Endothelial cell of umbilical vein (primary cell): ENCODE results near the gene RBM4B. TPM values are rescaled to one million over a fixed set of nuclear protein-coding genes. Genes with fewer than 3 reads are reported as not detected.

ENCODE experiments used
- BruUV-seq: library from RNA; stranded (reverse); fragments of 400-500 nt; replicated peaks from 2 replicates; lab custom pipeline; 2021; lab: Mats Ljungman, UMichigan
- CTCF ChIA-PET: fragments of 300-600, 350-600 bp; sonication (Branson Sonifier 250); formaldehyde crosslinking; loops from one replicate; lab custom pipeline; 2021; ENCODE audit warnings: antibody characterized with exemption, inconsistent platforms; lab: Charles Lee
- POLR2A ChIA-PET: fragments of 300-600, 350-600 bp; sonication (Branson Sonifier 250); formaldehyde crosslinking; loops from one replicate; lab custom pipeline; 2021; ENCODE audit warnings: antibody characterized with exemption, inconsistent platforms; lab: Charles Lee
- DNase-seq: peaks from one replicate; pipeline ENCODE4 v3.0.0-alpha.2; 2011; ENCODE audit warnings: low read depth, low spot score
- FAIRE-seq: peaks from 2 replicates; lab custom pipeline; 2011; peaks lifted over from hg19 to GRCh38; lab: Jason Lieb, UNC
- H2AFZ ChIP-seq: 2 replicates; pipeline ENCODE4 v1.6.0; 2012; ENCODE audit warnings: low read depth, low read length, control low read depth, inconsistent platforms
- H3K27ac ChIP-seq: 2 replicates; pipeline ENCODE4 v1.5.1; 2011; ENCODE audit warnings: low read depth, mild to moderate bottlenecking, control low read depth, low read length, moderate library complexity; ENCODE audit not compliant: insufficient read depth
- H3K27me3 ChIP-seq, 2 experiments: 2 replicates each; pipeline versions ENCODE4 v1.6.0 to v1.6.1; 2011; ENCODE audit warnings: low read length in 2 of 2, mixed read lengths in 1 of 2; ENCODE audit not compliant: control insufficient read depth in 2 of 2, insufficient read depth in 2 of 2
- H3K36me3 ChIP-seq, 2 experiments: 2 replicates in 1 of 2; 3 replicates in 1 of 2; pipeline ENCODE4 v1.5.1; 2011; ENCODE audit warnings: low read length in 2 of 2, mild to moderate bottlenecking in 1 of 2, moderate library complexity in 1 of 2; ENCODE audit not compliant: control insufficient read depth in 2 of 2, insufficient read depth in 2 of 2; ENCODE audit errors: extremely low read depth in 1 of 2
- H3K4me1 ChIP-seq: 3 replicates; pipeline ENCODE4 v1.5.1; 2011; ENCODE audit warnings: mild to moderate bottlenecking, low read length; ENCODE audit not compliant: control insufficient read depth, insufficient read depth; ENCODE audit errors: extremely low read depth
- H3K4me2 ChIP-seq: 2 replicates; pipeline ENCODE4 v1.6.1; 2011; ENCODE audit warnings: low read length, control low read depth, mixed read lengths; ENCODE audit not compliant: insufficient read depth
- H3K4me3 ChIP-seq, 3 experiments: fragments of 200-600 bp in 1 of 3; sonication (generic), shearing (Covaris generic) in 1 of 3; replicated peaks in 1 of 3; 2 replicates each; pipeline ENCODE4 v1.5.1; 2011 to 2016; ENCODE audit warnings: control low read depth in 3 of 3, low read length in 3 of 3, mild to moderate bottlenecking in 2 of 3, inconsistent platforms in 1 of 3, low read depth in 1 of 3, moderate library complexity in 1 of 3; ENCODE audit not compliant: insufficient read depth in 1 of 3
- H3K79me2 ChIP-seq: 2 replicates; pipeline ENCODE4 v1.6.0; 2012; ENCODE audit warnings: low read length, inconsistent platforms; ENCODE audit not compliant: control insufficient read depth, insufficient read depth
- H3K9ac ChIP-seq: replicated peaks from 2 replicates; pipeline ENCODE3; 2011; ENCODE audit warnings: low read length, control low read depth; ENCODE audit not compliant: insufficient read depth; ENCODE audit errors: extremely low read depth
- H3K9me1 ChIP-seq: replicated peaks from 3 replicates; pipeline ENCODE4 v1.6.0; 2011; ENCODE audit warnings: mild to moderate bottlenecking, low read length; ENCODE audit not compliant: control insufficient read depth, insufficient read depth; ENCODE audit errors: extremely low read depth
- H3K9me3 ChIP-seq: replicated peaks from 2 replicates; pipeline ENCODE4 v1.5.1; 2012; ENCODE audit warnings: low read length, inconsistent platforms; ENCODE audit not compliant: control insufficient read depth, insufficient read depth
- H4K20me1 ChIP-seq: replicated peaks from 2 replicates; pipeline ENCODE3; 2011; ENCODE audit warnings: mild to moderate bottlenecking, low read length; ENCODE audit not compliant: control insufficient read depth, insufficient read depth; ENCODE audit errors: extremely low read depth
- CTCF ChIP-seq, 2 donors: IDR thresholded peaks; 1 replicate in 1 of 2; 2 replicates in 1 of 2; pipeline ENCODE4 v1.5.1; 2011; ENCODE audit warnings: low read length in 2 of 2, mild to moderate bottlenecking in 2 of 2, moderate library complexity in 2 of 2, control low read depth in 1 of 2, inconsistent platforms in 1 of 2, low read depth in 1 of 2; ENCODE audit not compliant: insufficient read depth in 1 of 2; ENCODE audit errors: extremely low read depth in 1 of 2
- FOS ChIP-seq: IDR thresholded peaks from 2 replicates; pipeline ENCODE4 v1.6.1; 2011; ENCODE audit warnings: mild to moderate bottlenecking, low read length, moderate library complexity, borderline replicate concordance; ENCODE audit not compliant: insufficient read depth
- GATA2 ChIP-seq: IDR thresholded peaks from 2 replicates; pipeline ENCODE4 v1.7.0; 2011; ENCODE audit warnings: low read depth, mild to moderate bottlenecking, moderate library complexity, mixed read lengths, low read length; ENCODE audit not compliant: insufficient read length, insufficient read depth
- JUN ChIP-seq: IDR thresholded peaks from 2 replicates; pipeline ENCODE4 v1.6.1; 2011; ENCODE audit warnings: borderline replicate concordance, low read depth; ENCODE audit not compliant: insufficient read length, insufficient read depth
- MAX ChIP-seq: IDR thresholded peaks from 2 replicates; pipeline ENCODE4 v1.6.1; 2011; ENCODE audit not compliant: insufficient read depth, insufficient read length
- MYC ChIP-seq: IDR thresholded peaks from one replicate; pipeline ENCODE4 v1.6.1; 2011; ENCODE audit warnings: mild to moderate bottlenecking, low read depth, low read length
- POLR2A ChIP-seq: IDR thresholded peaks from 2 replicates; pipeline ENCODE4 v1.6.1; 2012; ENCODE audit warnings: low read depth, mild to moderate bottlenecking, control low read depth, low read length
- POLR2AphosphoS5 ChIP-seq: IDR thresholded peaks from 2 replicates; pipeline ENCODE4 v1.6.1; 2012; ENCODE audit warnings: low read depth, mild to moderate bottlenecking, control low read depth, low read length, moderate library complexity; ENCODE audit not compliant: insufficient read depth
- dilution Hi-C: fragments of 300-500 bp; cut with MboI; formaldehyde crosslinking; loops from one replicate; pipeline ENCODE4 v1.15.0; 2019; ENCODE audit warnings: low sequenced_read_pairs; ENCODE audit not compliant: extremely low pct_ligation_motif_present
- intact Hi-C: fragments of 100-400 bp; cut with micrococcal nuclease; formaldehyde crosslinking; loops from one replicate; pipeline ENCODE4 v1.10.0; 2022
- polyA plus RNA-seq, 4 experiments: library from polyadenylated mRNA; depleted of rRNA in 3 of 4; stranded (reverse) in 3 of 4; unstranded in 1 of 4; fragments of >200 nt; gene quantifications; 2 replicates each; pipeline versions ENCODE4 v1.2.1 to v1.2.3, GENCODE V29; 2011 to 2012; ENCODE audit warnings: missing spikeins in 1 of 4
- total RNA-seq: library from RNA; stranded (reverse); gene quantifications from 2 replicates; pipeline ENCODE4 v1.2.3, GENCODE V29; 2021

Gene RBM4B
- total and polyA plus RNA-seq, 2 donors (not counting 3 experiments of a cell fraction or from before 2014, with no cell fraction given): 22.2 to 31.2 TPM

- DNase-seq: no peak
- FAIRE-seq: no peak
- Histone ChIP-seq H2AFZ (no peak overlapping the region), H3K27me3 (no peaks in the 10 kb centered on the region), H3K9me3 (no peaks in the 10 kb centered on the region), H3K27ac (no peak overlapping the region), H3K4me1 (peaks cover 9% of the 10 kb centered on the region), H3K79me2 (peaks cover 99% of the 10 kb centered on the region), H3K36me3 (peaks cover 44 to 54% of the 10 kb centered on the region in 2 experiments), H3K9me1 (no peaks in the 10 kb centered on the region), H3K9ac (no peak overlapping the region), H4K20me1 (peaks cover 20% of the 10 kb centered on the region), H3K4me2 (no peak overlapping the region), H3K4me3 (no peak overlapping the region)
- ChIA-PET CTCF (interaction anchor here (1.0 to 2.4 kb wide), 2 partner anchors 14 to 54 kb away, joined by 3 to 8 read pairs; no protein-coding TSS in a partner anchor), POLR2A (no interaction called here)
- peak; percentile 15 for TF ChIP-seq POLR2A
- TF ChIP-seq GATA2: no peak
- no TSS peak for BruUV-seq
- intact Hi-C loops (no loop called here), dilution Hi-C loops (no loop called here)
Measured at GRCh38 chr11:66624450-66624849, 53.2 kb downstream of the RBM4B start.

- Histone ChIP-seq H3K27ac (peak overlapping the region; percentile 37), H3K9ac (peak overlapping the region; percentile 68), H3K4me3 (peak overlapping the region in 2 of 3 experiments; percentile 75 to 93), H3K27me3 (no peaks in the 10 kb centered on the region), H2AFZ (no peak overlapping the region), H3K36me3 (peaks cover 5 to 8% of the 10 kb centered on the region in 2 experiments), H4K20me1 (peaks cover 20% of the 10 kb centered on the region), H3K9me1 (no peaks in the 10 kb centered on the region), H3K4me1 (peaks cover 24% of the 10 kb centered on the region), H3K9me3 (no peaks in the 10 kb centered on the region), H3K79me2 (peaks cover 75% of the 10 kb centered on the region), H3K4me2 (peak overlapping the region; percentile 94)
- no TSS peak for BruUV-seq
- DNase-seq (peak; percentile 56), FAIRE-seq (peak; percentile 77)
- CTCF ChIA-PET: interaction anchor here (0.8 to 1.6 kb wide), 4 partner anchors 12 to 26 kb away, joined by 3 to 6 read pairs (median 4); partner anchors contain the start of genes CCDC87 and CCS
- no peak for TF ChIP-seq CTCF (IDR thresholded peaks at IDR 0.05; ENCODE audit: extremely low read depth in 1 of 2, insufficient read depth in 1 of 2, low read depth in 1 of 2, low read length in 2 of 2)
- no peak for TF ChIP-seq MAX
- TF ChIP-seq POLR2AphosphoS5: no peak
- TF ChIP-seq JUN: no peak
- no peak for TF ChIP-seq MYC
- TF ChIP-seq GATA2: no peak
- no peak for TF ChIP-seq FOS
- TF ChIP-seq POLR2A: no peak
- intact Hi-C loops (no loop called here), dilution Hi-C loops (no loop called here)
- POLR2A ChIA-PET: interaction anchor here (0.6 to 1.3 kb wide), 3 partner anchors 11 to 216 kb away, joined by 4 to 9 read pairs (median 4); partner anchors contain the start of gene RBM4
Measured at GRCh38 chr11:66619080-66619554, 58.6 kb downstream of the RBM4B start.
